ENCODE data around the gene ARHGEF7.

ARHGEF7 gene

DNA sequence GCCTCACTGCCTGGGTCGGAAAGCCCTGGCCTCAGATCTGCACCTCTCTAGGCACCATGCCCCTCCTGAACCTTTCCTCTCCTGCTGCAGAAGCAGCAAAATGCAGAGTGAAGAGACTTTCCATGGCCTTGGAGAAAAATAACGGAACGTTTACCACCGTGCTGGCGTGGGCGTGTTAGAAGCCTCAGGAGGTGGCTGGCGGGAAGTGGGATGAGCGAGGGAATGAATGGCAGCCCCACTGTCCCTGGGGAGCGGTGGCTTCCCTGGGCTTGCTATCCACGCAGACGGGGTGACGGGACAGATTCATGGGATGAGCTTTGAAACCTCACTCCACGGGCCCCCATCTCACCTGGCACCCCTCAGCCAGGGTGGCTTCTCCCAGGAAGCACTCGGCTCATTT lies 209.6 kb downstream of the ARHGEF7 start:
- no peak for TF ChIP-seq CTCF (IDR thresholded peaks at IDR 0.05; ENCODE audit: low read depth, low read length)
- H3K4me1 ChIP-seq: no peaks in the 10 kb centered on the region
- no peaks in the 10 kb centered on the region for H3K9me3 ChIP-seq
- no peak overlapping the region for H3K4me3 ChIP-seq (ENCODE audit: low read depth, low read length)
- H3K27me3 ChIP-seq: peaks cover 55% of the 10 kb centered on the region
- H3K36me3 ChIP-seq: no peaks in the 10 kb centered on the region
- no peak for DNase-seq

DNA sequence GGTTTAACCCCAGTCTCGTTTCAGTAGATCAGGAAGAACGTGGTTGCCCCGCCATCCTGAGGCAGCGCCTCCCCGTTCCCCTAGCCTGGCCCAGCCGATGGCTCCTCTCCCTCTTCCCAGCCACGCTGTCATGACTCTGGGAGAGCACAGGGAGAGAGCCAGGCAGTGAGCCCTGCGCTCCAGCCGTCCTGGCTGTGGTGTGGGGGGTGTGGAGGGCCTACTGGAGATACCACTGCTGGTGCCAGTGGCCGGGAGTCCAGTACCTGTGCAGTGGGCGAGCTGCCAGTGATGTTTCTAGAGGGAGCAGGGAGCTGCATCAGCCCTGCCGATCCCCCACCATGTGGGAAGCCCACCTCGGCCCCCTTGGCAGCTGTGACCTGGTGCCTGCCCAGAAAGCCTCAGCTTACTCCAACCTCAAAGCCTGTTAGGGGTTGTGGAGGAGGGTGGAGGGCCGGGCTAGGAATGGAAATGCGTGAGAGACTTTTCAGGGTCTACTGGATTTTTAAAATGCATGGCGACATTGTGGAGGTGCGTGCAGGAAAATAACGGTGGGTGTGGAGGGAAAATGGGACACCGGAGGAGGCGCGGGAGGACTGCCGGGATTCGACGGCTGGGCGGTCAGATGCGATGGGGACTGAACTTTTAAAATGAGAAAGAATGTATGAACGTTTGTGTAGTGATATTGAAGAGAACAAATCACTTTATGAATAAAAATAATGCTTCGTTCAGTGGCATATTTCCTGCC lies 210.2 kb downstream of the ARHGEF7 start:
- peaks cover 61% of the 10 kb centered on the region for H3K27me3 ChIP-seq
- no peaks in the 10 kb centered on the region for H3K36me3 ChIP-seq
- TF ChIP-seq CTCF (IDR thresholded peaks at IDR 0.05; ENCODE audit: low read depth, low read length): no peak
- no peaks in the 10 kb centered on the region for H3K4me1 ChIP-seq
- H3K4me3 ChIP-seq (ENCODE audit: low read depth, low read length): no peak overlapping the region
- no peak for DNase-seq
- H3K9me3 ChIP-seq: no peaks in the 10 kb centered on the region

GRCh38 chr13:111325941-111326620 lies 211.0 kb downstream of the ARHGEF7 start:
- H3K4me3 ChIP-seq (ENCODE audit: low read depth, low read length): no peak overlapping the region
- peaks cover 67% of the 10 kb centered on the region for H3K27me3 ChIP-seq
- no peaks in the 10 kb centered on the region for H3K36me3 ChIP-seq
- no peak for DNase-seq
- no peaks in the 10 kb centered on the region for H3K4me1 ChIP-seq
- no peak for TF ChIP-seq CTCF (IDR thresholded peaks at IDR 0.05; ENCODE audit: low read depth, low read length)
- no peaks in the 10 kb centered on the region for H3K9me3 ChIP-seq

DNA sequence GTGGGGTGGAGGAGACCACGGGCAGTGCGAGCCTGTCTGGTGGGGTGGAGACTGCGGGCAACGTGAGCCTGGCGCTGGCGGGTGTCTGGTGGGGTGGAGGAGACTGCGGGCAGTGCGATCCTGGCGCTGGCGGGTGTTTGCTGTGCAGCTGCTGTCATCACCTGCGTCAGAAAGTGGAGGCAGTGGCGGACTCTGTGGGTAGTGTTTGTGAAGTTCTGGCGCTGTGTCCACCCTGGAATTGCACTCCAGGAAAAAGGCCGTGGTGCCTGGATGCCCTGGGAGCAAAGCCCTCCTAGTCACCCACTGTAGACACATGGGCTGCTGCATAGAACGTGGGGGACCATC lies 211.5 kb downstream of the ARHGEF7 start:
- no peak overlapping the region for H3K4me3 ChIP-seq (ENCODE audit: low read depth, low read length)
- no peaks in the 10 kb centered on the region for H3K36me3 ChIP-seq
- no peak for TF ChIP-seq CTCF (IDR thresholded peaks at IDR 0.05; ENCODE audit: low read depth, low read length)
- no peak for DNase-seq
- H3K4me1 ChIP-seq: no peaks in the 10 kb centered on the region
- H3K9me3 ChIP-seq: no peaks in the 10 kb centered on the region
- peaks cover 67% of the 10 kb centered on the region for H3K27me3 ChIP-seq

DNA sequence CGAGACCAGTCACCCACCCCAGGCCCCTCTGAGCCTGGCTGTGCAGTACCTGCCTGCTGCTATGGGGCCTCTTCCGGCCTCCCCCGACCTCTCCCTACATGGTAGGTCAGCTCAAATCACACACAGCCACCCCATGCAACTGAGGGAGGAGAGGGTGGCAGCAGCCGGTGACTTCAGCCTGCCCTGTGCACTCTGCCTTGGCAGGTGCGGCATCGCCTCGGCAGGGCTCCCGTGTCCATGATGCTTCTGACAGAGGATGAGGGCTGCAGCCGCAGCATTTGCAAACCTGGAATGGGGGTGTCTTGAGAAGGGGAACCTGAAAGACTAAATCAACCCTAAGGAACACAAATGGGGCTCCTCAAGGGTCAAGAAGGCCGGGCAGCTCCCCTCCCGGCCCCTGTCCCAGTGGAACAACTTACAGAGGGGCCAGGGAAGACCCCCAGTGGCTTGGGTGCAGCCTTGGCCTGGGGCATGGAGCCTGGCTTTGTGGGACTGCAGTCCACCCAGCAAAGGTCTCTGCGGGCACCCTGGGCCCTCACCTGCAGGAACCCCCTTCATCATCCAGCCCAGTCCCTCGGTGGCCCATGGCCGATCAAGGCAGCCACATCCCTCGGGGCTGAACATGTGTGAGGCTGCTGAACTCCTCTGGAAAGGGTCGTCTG lies 212.0 kb downstream of the ARHGEF7 start:
- Histone ChIP-seq H3K4me1 (no peaks in the 10 kb centered on the region), H3K27me3 (peaks cover 67% of the 10 kb centered on the region), H3K9me3 (no peaks in the 10 kb centered on the region), H3K4me3 (ENCODE audit: low read depth, low read length) (no peak overlapping the region), H3K36me3 (no peaks in the 10 kb centered on the region)
- TF ChIP-seq CTCF (IDR thresholded peaks at IDR 0.05; ENCODE audit: low read depth, low read length): no peak
- DNase-seq: no peak

Measured in BE2C (cell line).